ENCODE data around the gene FDX2. TPM values are rescaled to one million over a fixed set of nuclear protein-coding genes. Genes with fewer than 3 reads are reported as not detected.

Gene FDX2
- total and polyA plus RNA-seq, 2 of the 13 experiments (the other 11 are each of a cell fraction or from before 2014, with no cell fraction given): 21.0 to 24.7 TPM

DNA sequence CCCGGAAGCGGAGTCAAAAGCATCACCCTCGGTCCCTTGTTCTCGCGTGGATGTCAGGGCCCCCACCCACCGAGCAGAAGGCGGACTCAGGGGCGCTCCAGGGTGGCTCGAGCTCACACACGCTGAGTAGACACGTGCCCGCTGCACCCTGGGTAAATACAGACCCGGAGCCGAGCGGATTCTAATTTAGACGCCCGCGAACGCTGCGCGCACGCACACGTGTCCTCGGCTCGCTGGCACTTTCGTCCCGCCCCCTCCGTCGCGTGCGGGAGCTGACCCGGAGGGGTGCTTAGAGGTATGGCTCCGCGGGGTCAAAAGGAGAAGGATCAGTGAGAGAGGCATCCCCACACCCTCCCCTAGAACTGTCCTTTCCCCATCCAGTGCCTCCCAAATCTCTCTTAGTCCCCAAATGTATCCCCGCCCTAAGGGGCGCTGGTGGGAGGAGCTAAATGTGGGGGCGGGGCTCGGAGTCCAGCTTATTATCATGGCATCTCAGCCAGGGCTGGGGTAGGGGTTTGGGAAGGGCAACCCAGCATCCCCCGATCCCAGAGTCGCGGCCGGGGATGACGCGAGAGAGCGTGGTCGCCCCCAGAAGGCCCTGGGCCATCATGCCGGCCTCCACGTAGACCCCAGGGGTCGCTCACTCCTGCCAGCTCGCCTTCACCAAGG lies 26.5 kb downstream of the FDX2 start (continued):
- TF ChIP-seq, protein P1, sequence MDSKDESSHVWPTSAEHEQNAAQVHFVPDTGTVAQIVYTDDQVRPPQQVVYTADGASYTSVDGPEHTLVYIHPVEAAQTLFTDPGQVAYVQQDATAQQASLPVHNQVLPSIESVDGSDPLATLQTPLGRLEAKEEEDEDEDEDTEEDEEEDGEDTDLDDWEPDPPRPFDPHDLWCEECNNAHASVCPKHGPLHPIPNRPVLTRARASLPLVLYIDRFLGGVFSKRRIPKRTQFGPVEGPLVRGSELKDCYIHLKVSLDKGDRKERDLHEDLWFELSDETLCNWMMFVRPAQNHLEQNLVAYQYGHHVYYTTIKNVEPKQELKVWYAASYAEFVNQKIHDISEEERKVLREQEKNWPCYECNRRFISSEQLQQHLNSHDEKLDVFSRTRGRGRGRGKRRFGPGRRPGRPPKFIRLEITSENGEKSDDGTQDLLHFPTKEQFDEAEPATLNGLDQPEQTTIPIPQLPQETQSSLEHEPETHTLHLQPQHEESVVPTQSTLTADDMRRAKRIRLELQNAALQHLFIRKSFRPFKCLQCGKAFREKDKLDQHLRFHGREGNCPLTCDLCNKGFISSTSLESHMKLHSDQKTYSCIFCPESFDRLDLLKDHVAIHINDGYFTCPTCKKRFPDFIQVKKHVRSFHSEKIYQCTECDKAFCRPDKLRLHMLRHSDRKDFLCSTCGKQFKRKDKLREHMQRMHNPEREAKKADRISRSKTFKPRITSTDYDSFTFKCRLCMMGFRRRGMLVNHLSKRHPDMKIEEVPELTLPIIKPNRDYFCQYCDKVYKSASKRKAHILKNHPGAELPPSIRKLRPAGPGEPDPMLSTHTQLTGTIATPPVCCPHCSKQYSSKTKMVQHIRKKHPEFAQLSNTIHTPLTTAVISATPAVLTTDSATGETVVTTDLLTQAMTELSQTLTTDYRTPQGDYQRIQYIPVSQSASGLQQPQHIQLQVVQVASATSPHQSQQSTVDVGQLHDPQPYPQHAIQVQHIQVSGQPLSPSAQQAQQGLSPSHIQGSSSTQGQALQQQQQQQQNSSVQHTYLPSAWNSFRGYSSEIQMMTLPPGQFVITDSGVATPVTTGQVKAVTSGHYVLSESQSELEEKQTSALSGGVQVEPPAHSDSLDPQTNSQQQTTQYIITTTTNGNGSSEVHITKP (CRISPR knock-in tag; IDR thresholded peaks at IDR 0.05; ENCODE audit: low read depth): no peak
- TF ChIP-seq ZNF354B (CRISPR knock-in tag; IDR thresholded peaks at IDR 0.05) (no peak), MXD3 (CRISPR knock-in tag; IDR thresholded peaks at IDR 0.05) (peak; percentile 54), ZC3H13 (CRISPR knock-in tag; IDR thresholded peaks at IDR 0.05) (0 out of 2 replicates have a peak, but pooled peaks have one; percentile 9), ZNF350 (CRISPR knock-in tag; IDR thresholded peaks at IDR 0.05; ENCODE audit: borderline replicate concordance, low read depth) (0 out of 2 replicates have a peak, but pooled peaks have one; percentile 53), PAXIP1 (CRISPR knock-in tag; conservative IDR thresholded peaks at IDR 0.05) (peak; percentile 25; the same call in 1 of the 2 replicates), REXO4 (CRISPR knock-in tag; IDR thresholded peaks at IDR 0.05; ENCODE audit: borderline replicate concordance) (0 out of 2 replicates have a peak, but pooled peaks have one; percentile 51), RBFOX2 (IDR thresholded peaks at IDR 0.05; ENCODE audit: low read depth, low read length) (peak; percentile 25; the same call in 1 of the 2 replicates), SALL2 (CRISPR knock-in tag; IDR thresholded peaks at IDR 0.05) (peak; percentile 53; the same call in 1 of the 2 replicates), MAX (IDR thresholded peaks at IDR 0.05) (peak; percentile 86), ZFY (CRISPR knock-in tag; IDR thresholded peaks at IDR 0.05) (peak; percentile 53; the same call in 1 of the 2 replicates)
- TF ChIP-seq, protein P2, sequence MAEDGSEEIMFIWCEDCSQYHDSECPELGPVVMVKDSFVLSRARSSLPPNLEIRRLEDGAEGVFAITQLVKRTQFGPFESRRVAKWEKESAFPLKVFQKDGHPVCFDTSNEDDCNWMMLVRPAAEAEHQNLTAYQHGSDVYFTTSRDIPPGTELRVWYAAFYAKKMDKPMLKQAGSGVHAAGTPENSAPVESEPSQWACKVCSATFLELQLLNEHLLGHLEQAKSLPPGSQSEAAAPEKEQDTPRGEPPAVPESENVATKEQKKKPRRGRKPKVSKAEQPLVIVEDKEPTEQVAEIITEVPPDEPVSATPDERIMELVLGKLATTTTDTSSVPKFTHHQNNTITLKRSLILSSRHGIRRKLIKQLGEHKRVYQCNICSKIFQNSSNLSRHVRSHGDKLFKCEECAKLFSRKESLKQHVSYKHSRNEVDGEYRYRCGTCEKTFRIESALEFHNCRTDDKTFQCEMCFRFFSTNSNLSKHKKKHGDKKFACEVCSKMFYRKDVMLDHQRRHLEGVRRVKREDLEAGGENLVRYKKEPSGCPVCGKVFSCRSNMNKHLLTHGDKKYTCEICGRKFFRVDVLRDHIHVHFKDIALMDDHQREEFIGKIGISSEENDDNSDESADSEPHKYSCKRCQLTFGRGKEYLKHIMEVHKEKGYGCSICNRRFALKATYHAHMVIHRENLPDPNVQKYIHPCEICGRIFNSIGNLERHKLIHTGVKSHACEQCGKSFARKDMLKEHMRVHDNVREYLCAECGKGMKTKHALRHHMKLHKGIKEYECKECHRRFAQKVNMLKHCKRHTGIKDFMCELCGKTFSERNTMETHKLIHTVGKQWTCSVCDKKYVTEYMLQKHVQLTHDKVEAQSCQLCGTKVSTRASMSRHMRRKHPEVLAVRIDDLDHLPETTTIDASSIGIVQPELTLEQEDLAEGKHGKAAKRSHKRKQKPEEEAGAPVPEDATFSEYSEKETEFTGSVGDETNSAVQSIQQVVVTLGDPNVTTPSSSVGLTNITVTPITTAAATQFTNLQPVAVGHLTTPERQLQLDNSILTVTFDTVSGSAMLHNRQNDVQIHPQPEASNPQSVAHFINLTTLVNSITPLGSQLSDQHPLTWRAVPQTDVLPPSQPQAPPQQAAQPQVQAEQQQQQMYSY (CRISPR knock-in tag; IDR thresholded peaks at IDR 0.05): no peak
- TF ChIP-seq, protein P3, sequence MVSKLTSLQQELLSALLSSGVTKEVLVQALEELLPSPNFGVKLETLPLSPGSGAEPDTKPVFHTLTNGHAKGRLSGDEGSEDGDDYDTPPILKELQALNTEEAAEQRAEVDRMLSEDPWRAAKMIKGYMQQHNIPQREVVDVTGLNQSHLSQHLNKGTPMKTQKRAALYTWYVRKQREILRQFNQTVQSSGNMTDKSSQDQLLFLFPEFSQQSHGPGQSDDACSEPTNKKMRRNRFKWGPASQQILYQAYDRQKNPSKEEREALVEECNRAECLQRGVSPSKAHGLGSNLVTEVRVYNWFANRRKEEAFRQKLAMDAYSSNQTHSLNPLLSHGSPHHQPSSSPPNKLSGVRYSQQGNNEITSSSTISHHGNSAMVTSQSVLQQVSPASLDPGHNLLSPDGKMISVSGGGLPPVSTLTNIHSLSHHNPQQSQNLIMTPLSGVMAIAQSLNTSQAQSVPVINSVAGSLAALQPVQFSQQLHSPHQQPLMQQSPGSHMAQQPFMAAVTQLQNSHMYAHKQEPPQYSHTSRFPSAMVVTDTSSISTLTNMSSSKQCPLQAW (CRISPR knock-in tag; IDR thresholded peaks at IDR 0.05): peak; percentile 35; the same call in 1 of the 2 replicates
